B cell (primary cell): Measurements from ENCODE around the gene NXPE3. TPM values are rescaled to one million over a fixed set of nuclear protein-coding genes. Genes with fewer than 3 reads are reported as not detected.

ENCODE experiments used
- ATAC-seq: fragments of 200-7000 bp; cut with Tn5 transposase; one replicate; pipeline ENCODE4 v1.10.0; 2021; ENCODE audit warnings: low read depth, mild to moderate bottlenecking, moderate number of reproducible peaks, moderate library complexity
- CTCF ChIA-PET: fragments of 350-600 bp; sonication (Branson Sonifier 250); formaldehyde crosslinking; loops from one replicate; lab custom pipeline; 2021; ENCODE audit warnings: antibody characterized with exemption, inconsistent platforms; lab: Charles Lee
- POLR2A ChIA-PET: fragments of 350-600 bp; sonication (Branson Sonifier 250); formaldehyde crosslinking; loops from one replicate; lab custom pipeline; 2021; ENCODE audit warnings: antibody characterized with exemption; lab: Charles Lee
- DNase-seq: peaks from one replicate; pipeline ENCODE4 v3.0.0; 2013
- H2AFZ ChIP-seq: 2 replicates; pipeline ENCODE4 v1.6.1; 2012; ENCODE audit warnings: mild to moderate bottlenecking, low read depth, low read length; ENCODE audit not compliant: insufficient read depth, poor library complexity, severe bottlenecking
- H3K27ac ChIP-seq, 2 donors: 1 replicate in 1 of 2; 2 replicates in 1 of 2; pipeline ENCODE4 v1.5.1; 2012 to 2013; ENCODE audit warnings: low read length in 2 of 2, mild to moderate bottlenecking in 2 of 2, moderate library complexity in 1 of 2
- H3K27me3 ChIP-seq, 4 experiments: fragments of 200-600 bp in 1 of 4; sonication (generic) in 1 of 4; replicated peaks in 1 of 4; 1 replicate in 2 of 4; 2 replicates in 2 of 4; pipeline versions ENCODE4 v1.6.1 to v1.7.0; 2013 to 2016; ENCODE audit warnings: low read length in 3 of 4, mild to moderate bottlenecking in 2 of 4, mixed read lengths in 1 of 4, moderate library complexity in 1 of 4; ENCODE audit not compliant: insufficient read depth in 4 of 4, control insufficient read depth in 3 of 4; ENCODE audit errors: control extremely low read depth in 1 of 4
- H3K36me3 ChIP-seq, 2 experiments: replicated peaks in 1 of 2; 1 replicate in 1 of 2; 2 replicates in 1 of 2; pipeline versions ENCODE4 v1.6.1 to v1.7.1; 2013; ENCODE audit warnings: low read length in 1 of 2; ENCODE audit not compliant: insufficient read depth in 2 of 2, control insufficient read depth in 1 of 2; ENCODE audit errors: control extremely low read depth in 1 of 2, extremely low read depth in 1 of 2
- H3K4me1 ChIP-seq, 2 donors: fragments of 200-600 bp in 1 of 2; sonication (generic) in 1 of 2; 1 replicate in 1 of 2; 2 replicates in 1 of 2; pipeline versions ENCODE4 v1.5.1 to v1.6.1; 2013 to 2017; ENCODE audit warnings: low read length in 2 of 2; ENCODE audit not compliant: control insufficient read depth in 2 of 2, insufficient read depth in 2 of 2
- H3K4me2 ChIP-seq: replicated peaks from 2 replicates; pipeline ENCODE3; 2012; ENCODE audit warnings: mild to moderate bottlenecking, low read depth, low read length; ENCODE audit not compliant: poor library complexity, severe bottlenecking
- H3K4me3 ChIP-seq, 5 experiments: fragments of 200-600 bp in 1 of 5; sonication (generic) in 1 of 5; 1 replicate in 3 of 5; 2 replicates in 2 of 5; pipeline versions ENCODE4 v1.5.1 to v1.7.0; 2011 to 2016; ENCODE audit warnings: low read length in 4 of 5, mild to moderate bottlenecking in 4 of 5, low read depth in 2 of 5, control low read depth in 1 of 5, moderate library complexity in 1 of 5; ENCODE audit not compliant: insufficient read depth in 1 of 5; ENCODE audit errors: control extremely low read depth in 1 of 5, extremely low read depth in 1 of 5
- H3K79me2 ChIP-seq: fragments of 200-600 bp; sonication (generic); one replicate; pipeline ENCODE4 v1.6.0; 2016; ENCODE audit warnings: low read length; ENCODE audit not compliant: control insufficient read depth, insufficient read depth
- H3K9ac ChIP-seq: fragments of 200-600 bp; sonication (generic); 2 replicates; pipeline ENCODE4 v1.6.1; 2017; ENCODE audit warnings: mild to moderate bottlenecking, low read length, moderate library complexity
- H3K9me3 ChIP-seq, 3 donors: one replicate each; pipeline versions ENCODE4 v1.6.1 to v1.7.1; 2013; ENCODE audit warnings: low read length in 2 of 3; ENCODE audit not compliant: control insufficient read depth in 2 of 3, insufficient read depth in 1 of 3; ENCODE audit errors: control extremely low read depth in 1 of 3
- H4K20me1 ChIP-seq: 2 replicates; pipeline ENCODE4 v1.6.0; 2012; ENCODE audit warnings: mild to moderate bottlenecking, low read length; ENCODE audit not compliant: insufficient read depth, control insufficient read depth, poor library complexity, severe bottlenecking
- H3K27ac Mint-ChIP-seq: one replicate; pipeline ENCODE4 v1.8.0; 2021; ENCODE audit warnings: mixed read lengths
- H3K27me3 Mint-ChIP-seq: one replicate; pipeline ENCODE4 v1.8.0; 2021; ENCODE audit warnings: mixed read lengths
- H3K4me1 Mint-ChIP-seq: one replicate; pipeline ENCODE4 v1.8.0; 2021; ENCODE audit warnings: mixed read lengths
- H3K4me3 Mint-ChIP-seq: one replicate; pipeline ENCODE4 v1.8.0; 2021; ENCODE audit warnings: mixed read lengths
- H3K9me3 Mint-ChIP-seq: one replicate; pipeline ENCODE4 v1.8.0; 2022; ENCODE audit warnings: mixed read lengths; ENCODE audit not compliant: insufficient read depth
- CTCF ChIP-seq: fragments of 200-600 bp; IDR thresholded peaks from one replicate; pipeline ENCODE4 v1.8.0; 2022; ENCODE audit warnings: antibody characterized with exemption, mild to moderate bottlenecking
- EZH2 ChIP-seq: IDR thresholded peaks from 2 replicates; pipeline ENCODE4 v1.6.1; 2012; ENCODE audit warnings: borderline replicate concordance, low read depth, mild to moderate bottlenecking, moderate library complexity, low read length; ENCODE audit not compliant: insufficient read depth, poor library complexity, severe bottlenecking
- WGBS: methylation state at CpG from one replicate; pipeline ENCODE4 v1.1.5; 2013; ENCODE audit warnings: missing lambda C conversion rate; ENCODE audit not compliant: insufficient coverage; 5-methylcytosine and 5-hydroxymethylcytosine counted together
- intact Hi-C: fragments of 100-400 bp; cut with micrococcal nuclease; formaldehyde crosslinking; loops from one replicate; pipeline ENCODE4 v1.10.0; 2022
- polyA plus RNA-seq: library from polyadenylated mRNA; depleted of rRNA; stranded (reverse); fragments of >200 nt; gene quantifications from 2 replicates; pipeline ENCODE4 v1.2.3, GENCODE V29; 2012
- total RNA-seq, 2 donors: library from RNA; stranded (reverse); fragments of 120-200 nt in 1 of 2; gene quantifications; 1 replicate in 1 of 2; 2 replicates in 1 of 2; pipeline versions ENCODE4 v1.2.3 to v1.2.4, GENCODE V29; 2013 to 2022

Gene NXPE3
- total and polyA plus RNA-seq, 2 donors (not counting 1 experiment from before 2014, with no cell fraction given): 15.4 to 19.7 TPM

DNA sequence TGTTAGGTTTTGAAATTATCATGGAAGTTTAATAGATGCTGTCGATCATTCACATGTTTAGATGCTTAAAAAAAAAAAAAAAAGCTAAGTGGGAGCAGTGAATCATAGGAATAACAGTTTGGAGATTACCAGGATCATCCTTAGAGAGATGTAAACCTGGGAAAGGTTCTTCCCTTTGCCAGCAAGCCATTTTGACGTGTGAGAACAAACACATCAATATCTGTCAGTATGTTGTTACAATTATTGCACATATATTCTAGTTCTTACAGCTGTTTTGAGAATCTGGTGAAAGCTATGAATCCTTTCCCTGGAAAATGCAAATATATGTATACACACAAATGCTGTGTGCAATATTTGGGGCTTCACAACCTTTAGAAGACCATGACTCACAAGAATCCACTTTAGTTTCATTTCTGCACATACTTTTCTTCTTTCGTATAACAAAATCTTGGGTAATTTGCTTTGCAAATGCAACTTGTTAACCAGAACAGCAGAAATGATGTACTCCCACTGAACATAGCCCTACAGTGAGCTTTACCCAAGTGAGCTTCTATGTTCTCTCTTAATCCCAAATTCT is 82.3 kb downstream of the NXPE3 start:
- CTCF ChIA-PET: interaction anchor here (0.6 to 1.3 kb wide), 4 partner anchors 9 to 364 kb away, joined by 3 to 5 read pairs (median 3); no protein-coding TSS in a partner anchor
- Histone ChIP-seq H3K79me2 (no peaks in the 10 kb centered on the region), H3K4me3 (no peak overlapping the region), H3K4me1 (peaks cover 17 to 20% of the 10 kb centered on the region in 2 donors), H3K9ac (no peak overlapping the region), H3K36me3 (peaks cover 8 to 55% of the 10 kb centered on the region in 2 experiments), H3K27ac (peak overlapping the region in 1 of 2 donors; percentile 6), H3K9me3 (peaks cover 0 to 3% (median 0%) of the 10 kb centered on the region in 3 donors), H3K27me3 (no peaks in the 10 kb centered on the region), H4K20me1 (peaks cover 25% of the 10 kb centered on the region), H3K4me2 (peak overlapping the region; percentile 38), H2AFZ (no peak overlapping the region)
- ATAC-seq (peak; percentile 45), DNase-seq (no peak)
- Mint-ChIP-seq H3K27me3 (no peaks in the 10 kb centered on the region), H3K4me1 (peaks cover 48% of the 10 kb centered on the region), H3K4me3 (peak overlapping the region; percentile 11), H3K27ac (peak overlapping the region; percentile 76), H3K9me3 (peaks cover 2% of the 10 kb centered on the region)
- no peak for TF ChIP-seq CTCF
- intact Hi-C loops: loop anchor here (1.0 to 5.0 kb wide), 2 partner anchors 8 to 34 kb away; no protein-coding TSS in a partner anchor
- POLR2A ChIA-PET: interaction anchor here (0.6 to 2.1 kb wide), 3 partner anchors 12 to 38 kb away, joined by 3 to 4 read pairs (median 3); partner anchors contain the start of gene NFKBIZ
- WGBS: 0% methylated on average over 1 of the region's 3 CpGs

DNA sequence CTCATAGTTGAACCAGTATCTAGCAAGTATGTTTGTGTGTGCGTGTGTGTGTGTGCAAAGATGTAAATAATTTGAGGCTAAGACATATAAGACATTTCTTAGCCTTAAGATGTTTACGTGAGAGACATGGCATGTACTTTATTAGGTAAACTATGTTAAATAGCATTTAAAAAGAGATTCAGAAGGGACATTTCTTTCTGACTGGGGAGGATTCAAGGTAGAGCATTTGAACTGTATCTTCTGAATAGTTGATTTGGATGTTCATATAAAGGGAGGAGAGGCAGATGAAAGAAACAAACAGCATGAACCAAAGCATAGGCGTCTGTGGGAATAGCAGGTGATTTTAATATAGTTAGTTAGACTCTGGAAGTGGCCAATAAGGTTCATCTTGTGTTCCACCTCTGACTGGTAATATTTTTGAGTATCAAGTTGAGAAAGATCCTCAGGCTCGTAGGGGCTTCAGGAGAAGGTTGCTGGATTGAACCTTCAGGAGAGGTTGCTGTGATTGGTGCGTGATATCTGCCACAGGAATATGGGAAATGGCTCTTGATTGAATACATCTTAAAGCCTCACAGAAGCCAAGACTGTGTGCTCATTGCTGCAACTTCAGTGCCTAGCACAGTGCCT is 82.9 kb downstream of the NXPE3 start:
- Histone ChIP-seq H4K20me1 (peaks cover 22% of the 10 kb centered on the region), H3K36me3 (peaks cover 6 to 49% of the 10 kb centered on the region in 2 experiments), H3K4me1 (peaks cover 17 to 20% of the 10 kb centered on the region in 2 donors), H3K9ac (no peak overlapping the region), H3K27ac (peak overlapping the region in 1 of 2 donors; percentile 6), H3K4me3 (no peak overlapping the region), H2AFZ (no peak overlapping the region), H3K79me2 (no peaks in the 10 kb centered on the region), H3K27me3 (no peaks in the 10 kb centered on the region), H3K4me2 (peak overlapping the region; percentile 38), H3K9me3 (peaks cover 0 to 3% (median 0%) of the 10 kb centered on the region in 3 donors)
- peaks cover 2% of the 10 kb centered on the region for H3K9me3 Mint-ChIP-seq
- no peak for TF ChIP-seq CTCF
- TF ChIP-seq EZH2: no peak
- peak overlapping the region; percentile 11 for H3K4me3 Mint-ChIP-seq
- 93% methylated on average over 3 of the region's 5 CpGs for WGBS
- intact Hi-C loops: loop anchor here (1.0 to 5.0 kb wide), 2 partner anchors 9 to 35 kb away; no protein-coding TSS in a partner anchor
- DNase-seq: no peak
- ChIA-PET POLR2A (interaction anchor here (0.6 kb wide), 2 partner anchors 14 to 37 kb away, joined by 3 read pairs; no protein-coding TSS in a partner anchor), CTCF (interaction anchor here (0.6 to 1.3 kb wide), 4 partner anchors 10 to 363 kb away, joined by 3 to 5 read pairs (median 3); no protein-coding TSS in a partner anchor)
- no peaks in the 10 kb centered on the region for H3K27me3 Mint-ChIP-seq
- no peak for ATAC-seq
- H3K4me1 Mint-ChIP-seq: peaks cover 48% of the 10 kb centered on the region
- peak overlapping the region; percentile 76 for H3K27ac Mint-ChIP-seq
